ENCODE data around the gene IFNL2.

The IFNL2 gene

GRCh38 chr19:39310558-39311311 lies 42.5 kb downstream of the IFNL2 start:
- intact Hi-C loops (cut with DNase I), result no loop called here
- peak in 9 of 10 donors; percentile 49 to 96 (median 76) for DNase-seq

- intact Hi-C loops (cut with DNase I), result no loop called here
- DNase-seq, result peak in 3 of 10 donors; percentile 64 to 86 (median 67)
Measured at GRCh38 chr19:39314016-39314728, 46.0 kb downstream of the IFNL2 start.

GRCh38 chr19:39315933-39316332 lies 47.7 kb downstream of the IFNL2 start:
- intact Hi-C loops (cut with DNase I), result no loop called here
- DNase-seq, result no peak

GRCh38 chr19:39316627-39317321 lies 48.6 kb downstream of the IFNL2 start:
- DNase-seq, result no peak
- intact Hi-C loops (cut with DNase I), result no loop called here

- intact Hi-C loops (cut with DNase I), result no loop called here
- no peak for DNase-seq
Measured at GRCh38 chr19:39317476-39317875, 49.3 kb downstream of the IFNL2 start.

- intact Hi-C loops (cut with DNase I), result no loop called here
- no peak for DNase-seq
Measured at GRCh38 chr19:39318071-39318470, 49.9 kb downstream of the IFNL2 start.

- no peak for DNase-seq
- intact Hi-C loops (cut with DNase I), result no loop called here
Measured at GRCh38 chr19:39318690-39319089, 50.5 kb downstream of the IFNL2 start.

GRCh38 chr19:39319098-39319891 lies 51.1 kb downstream of the IFNL2 start:
- DNase-seq, result no peak

More at GRCh38 chr19:39319098-39319891, 51.1 kb downstream of the IFNL2 start:
- intact Hi-C loops (cut with DNase I), result no loop called here

Measured in posterior cingulate gyrus (tissue), 11 donors.